GM12878 (cell line): ENCODE measurements around the gene NUP210L. TPM values are rescaled to one million over a fixed set of nuclear protein-coding genes. Genes with fewer than 3 reads are reported as not detected.

Experiments used
- ATAC-seq: fragments of 200-7000 bp; cut with Tn5 transposase; 3 replicates; pipeline ENCODE4 v1.9.1; 2020; ENCODE audit warnings: mild to moderate bottlenecking, moderate library complexity
- BruUV-seq: library from RNA; stranded (reverse); fragments of 400-500 nt; replicated peaks from 2 replicates; lab custom pipeline; 2021; lab: Mats Ljungman, UMichigan
- CTCF ChIA-PET: fragments of 300-600 bp; sonication (Branson Sonifier 250); formaldehyde crosslinking; extraction: SDS; loops from one replicate; lab custom pipeline; 2021; ENCODE audit warnings: inconsistent platforms; lab: Yijun Ruan, JAX
- POLR2A ChIA-PET: fragments of 350-600 bp; formaldehyde crosslinking; extraction: SDS; loops from one replicate; lab custom pipeline; 2021; ENCODE audit warnings: inconsistent platforms; lab: Charles Lee
- RAD21 ChIA-PET: fragments of 300-600 bp; sonication (Branson Sonifier 250); formaldehyde crosslinking; loops from one replicate; lab custom pipeline; 2023; ENCODE audit warnings: antibody characterized with exemption; ENCODE audit not compliant: unreplicated experiment; lab: Charles Lee
- SMC1A ChIA-PET: fragments of 300-600 bp; sonication (Branson Sonifier 250); formaldehyde crosslinking; loops from one replicate; lab custom pipeline; 2023; ENCODE audit not compliant: unreplicated experiment, uncharacterized antibody; lab: Charles Lee
- DNase-seq: peaks from one replicate; pipeline ENCODE4 v3.0.0-alpha.2; 2011; ENCODE audit warnings: low read depth, low spot score
- FAIRE-seq: peaks from 3 replicates; lab custom pipeline; 2011; peaks lifted over from hg19 to GRCh38; lab: Jason Lieb, UNC
- H2AFZ ChIP-seq: 2 replicates; pipeline ENCODE4 v1.6.0; 2011; ENCODE audit warnings: low read depth, low read length, control low read depth; ENCODE audit not compliant: control insufficient read depth
- H3K27ac ChIP-seq: 2 replicates; pipeline ENCODE4 v1.5.1; 2011; ENCODE audit warnings: control low read depth; ENCODE audit not compliant: control insufficient read depth, insufficient read depth
- H3K27me3 ChIP-seq, 2 experiments: replicated peaks in 1 of 2; 2 replicates each; pipeline versions ENCODE4 v1.6.0 to v1.6.1; 2011; ENCODE audit warnings: low read length in 1 of 2; ENCODE audit not compliant: control insufficient read depth in 2 of 2, insufficient read depth in 2 of 2
- H3K36me3 ChIP-seq, 2 experiments: 2 replicates each; pipeline ENCODE4 v1.5.1; 2011; ENCODE audit warnings: low read length in 1 of 2; ENCODE audit not compliant: control insufficient read depth in 2 of 2, insufficient read depth in 2 of 2
- H3K4me1 ChIP-seq: 2 replicates; pipeline ENCODE4 v1.6.1; 2011; ENCODE audit warnings: mild to moderate bottlenecking, low read length, moderate library complexity, mixed read lengths; ENCODE audit not compliant: control insufficient read depth, insufficient read depth
- H3K4me2 ChIP-seq: 2 replicates; pipeline ENCODE4 v1.6.0; 2011; ENCODE audit warnings: control low read depth; ENCODE audit not compliant: control insufficient read depth, insufficient read depth
- H3K4me3 ChIP-seq: fragments of 200-600 bp; sonication (generic); 2 replicates; pipeline ENCODE4 v1.5.1; 2016
- H3K79me2 ChIP-seq: 2 replicates; pipeline ENCODE4 v1.6.0; 2011; ENCODE audit warnings: low read length; ENCODE audit not compliant: control insufficient read depth, insufficient read depth
- H3K9ac ChIP-seq: 2 replicates; pipeline ENCODE4 v1.8.0; 2011; ENCODE audit warnings: low read length, control low read depth, mixed read lengths; ENCODE audit not compliant: control insufficient read depth, insufficient read depth
- H3K9me3 ChIP-seq: replicated peaks from 3 replicates; pipeline ENCODE4 v1.5.1; 2011; ENCODE audit warnings: mild to moderate bottlenecking, low read length; ENCODE audit not compliant: control insufficient read depth, insufficient read depth
- H4K20me1 ChIP-seq: 2 replicates; pipeline ENCODE4 v1.6.0; 2011; ENCODE audit not compliant: control insufficient read depth, insufficient read depth
- BHLHE40 ChIP-seq, 2 experiments: fragments of 450-650 bp in 1 of 2; IDR thresholded peaks; 2 replicates each; pipeline ENCODE4 v1.6.1; 2011 to 2017; ENCODE audit warnings: low read depth in 2 of 2, borderline replicate concordance in 1 of 2, improper control_type of control experiment in 1 of 2, low read length in 1 of 2, mild to moderate bottlenecking in 1 of 2
- CHD1 ChIP-seq: IDR thresholded peaks from 2 replicates; pipeline ENCODE4 v1.6.1; 2012; ENCODE audit warnings: low read depth, low read length, improper control_type of control experiment
- EGR1 ChIP-seq, 2 experiments: IDR thresholded peaks; 1 replicate in 1 of 2; 2 replicates in 1 of 2; pipeline ENCODE4 v1.6.1; 2011 to 2012; ENCODE audit warnings: low read depth in 2 of 2, low read length in 2 of 2, borderline replicate concordance in 1 of 2, mild to moderate bottlenecking in 1 of 2, moderate library complexity in 1 of 2
- EZH2 ChIP-seq: IDR thresholded peaks from 2 replicates; pipeline ENCODE4 v1.6.1; 2012; ENCODE audit warnings: low read depth, mild to moderate bottlenecking, control low read depth, inconsistent platforms, low read length, borderline replicate concordance; ENCODE audit not compliant: control insufficient read depth
- NFYA ChIP-seq: IDR thresholded peaks from 2 replicates; pipeline ENCODE4 v1.6.1; 2011; ENCODE audit warnings: low read depth, mild to moderate bottlenecking, low read length, improper control_type of control experiment, borderline replicate concordance
- RAD21 ChIP-seq: IDR thresholded peaks from 2 replicates; pipeline ENCODE4 v1.6.1; 2011; ENCODE audit warnings: mild to moderate bottlenecking, low read depth, low read length, moderate library complexity; ENCODE audit not compliant: insufficient read depth
- STAT1 ChIP-seq: fragments of 450-650 bp; conservative IDR thresholded peaks from 2 replicates; pipeline ENCODE4 v1.6.1; 2014; ENCODE audit warnings: antibody characterized with exemption, mild to moderate bottlenecking
- ZNF217 ChIP-seq: fragments of 450-650 bp; IDR thresholded peaks from 2 replicates; pipeline ENCODE4 v1.6.1; 2017; ENCODE audit warnings: antibody characterized with exemption, mild to moderate bottlenecking
- ZNF24 ChIP-seq: fragments of 450-650 bp; IDR thresholded peaks from 2 replicates; pipeline ENCODE4 v1.6.1; 2017; ENCODE audit warnings: antibody characterized with exemption, mild to moderate bottlenecking
- WGBS: methylation state at CpG from one replicate; pipeline ENCODE4 v1.1.6; 2016; ENCODE audit warnings: low lambda C conversion rate; ENCODE audit not compliant: insufficient replicate concordance, insufficient coverage; ENCODE audit errors: missing lambda C conversion rate; 5-methylcytosine and 5-hydroxymethylcytosine counted together
- in situ Hi-C: fragments of 300-500 bp; cut with MboI; formaldehyde crosslinking; loops from 9 replicates; pipeline ENCODE4 v1.14.3; 2018; ENCODE audit warnings: mixed read lengths
- intact Hi-C: fragments of 100-400 bp; cut with micrococcal nuclease; formaldehyde crosslinking; loops from one replicate; pipeline ENCODE4 v1.14.2; 2022; ENCODE audit not compliant: unreplicated experiment
- polyA plus RNA-seq, 11 experiments: library from polyadenylated mRNA; depleted of rRNA in 4 of 11; unstranded in 6 of 11; stranded (reverse) in 5 of 11; fragments of >200 nt; fragmentation: Nextera tagmentation in 4 of 11; fragmentation: Illumina TruSeq in 1 of 11; extraction: Ambion mirVana in 4 of 11; extraction: Trizol in 1 of 11; gene quantifications; 1 replicate in 1 of 11; 2 replicates in 10 of 11; pipeline versions ENCODE4 v1.2.1 to v1.2.3, GENCODE V29; 2011 to 2016; ENCODE audit warnings: inconsistent platforms in 2 of 11, missing spikeins in 2 of 11, low read depth in 1 of 11
- total RNA-seq, 4 experiments: library from RNA; depleted of rRNA in 3 of 4; stranded (reverse); fragments of >200 nt in 3 of 4; fragmentation: Illumina TruSeq in 1 of 4; extraction: Trizol in 1 of 4; gene quantifications; 2 replicates each; pipeline versions ENCODE4 v1.2.1 to v1.2.3, GENCODE V29; 2013 to 2021
- TF ChIP-seq, protein P1 (sequence below): IDR thresholded peaks from 2 replicates; pipeline ENCODE4 v1.6.1; 2012; ENCODE audit warnings: mild to moderate bottlenecking, low read depth, low read length
- TF ChIP-seq, protein P2 (sequence below): fragments of 450-650 bp; IDR thresholded peaks from 2 replicates; pipeline ENCODE4 v1.6.1; 2017; ENCODE audit warnings: mild to moderate bottlenecking
- TF ChIP-seq, protein P3 (sequence below): fragments of 450-650 bp; IDR thresholded peaks from 2 replicates; pipeline ENCODE4 v1.6.1; 2016; ENCODE audit warnings: mild to moderate bottlenecking, moderate library complexity, borderline replicate concordance
- TF ChIP-seq, protein P4 (sequence below): fragments of 450-650 bp; IDR thresholded peaks from 2 replicates; pipeline ENCODE4 v1.6.1; 2016; ENCODE audit warnings: mild to moderate bottlenecking

Gene NUP210L
- total and polyA plus RNA-seq, 10 of the 15 experiments (the other 5 are each of a cell fraction or from before 2014, with no cell fraction given), result 0.04 to 0.08 (median 0.07) TPM; not detected in 7

DNA sequence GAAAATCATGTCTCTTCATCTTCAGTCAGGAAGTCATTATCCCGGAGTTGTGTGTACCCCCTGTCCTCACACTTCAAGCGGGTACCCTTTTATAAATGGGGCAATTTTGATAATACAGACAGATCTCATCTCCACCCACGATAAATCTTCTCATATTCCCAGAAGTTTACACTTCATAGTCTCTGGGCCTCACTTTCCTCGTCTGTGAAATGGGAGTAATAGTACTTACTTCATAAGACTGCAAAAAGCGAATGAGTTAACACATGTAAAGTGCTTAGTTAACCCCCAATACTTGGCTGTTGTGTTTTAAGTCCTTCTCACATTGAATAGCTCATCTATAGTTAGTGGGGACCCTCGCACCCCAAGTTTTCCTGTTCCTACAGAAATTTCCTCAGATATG lies 820 bp downstream of the NUP210L start:
- no peaks in the 10 kb centered on the region for H3K79me2 ChIP-seq
- H3K27me3 ChIP-seq, result no peaks in the 10 kb centered on the region
- H3K4me2 ChIP-seq, result no peak overlapping the region
- in situ Hi-C loops (no loop called here), intact Hi-C loops (no loop called here)
- no peak for DNase-seq
- POLR2A ChIA-PET, result no interaction called here
- peaks cover 8 to 14% of the 10 kb centered on the region in 2 experiments; a peak in 3 of 4 replicates for H3K36me3 ChIP-seq
- H2AFZ ChIP-seq, result no peak overlapping the region
- no peak for FAIRE-seq
- H4K20me1 ChIP-seq, result no peaks in the 10 kb centered on the region
- H3K27ac ChIP-seq, result no peak overlapping the region
- BruUV-seq, result no TSS peak
- H3K9me3 ChIP-seq, result no peaks in the 10 kb centered on the region
- no peak overlapping the region for H3K4me3 ChIP-seq
- CTCF ChIA-PET, result no interaction called here
- peaks cover 18% of the 10 kb centered on the region for H3K4me1 ChIP-seq
- SMC1A ChIA-PET, result no interaction called here
- ATAC-seq, result no peak
- WGBS, result 62% methylated on average over 6 of the region's 6 CpGs
- RAD21 ChIA-PET, result no interaction called here
- H3K9ac ChIP-seq, result no peak overlapping the region
- no peak for TF ChIP-seq CHD1
- TF ChIP-seq, protein P1, sequence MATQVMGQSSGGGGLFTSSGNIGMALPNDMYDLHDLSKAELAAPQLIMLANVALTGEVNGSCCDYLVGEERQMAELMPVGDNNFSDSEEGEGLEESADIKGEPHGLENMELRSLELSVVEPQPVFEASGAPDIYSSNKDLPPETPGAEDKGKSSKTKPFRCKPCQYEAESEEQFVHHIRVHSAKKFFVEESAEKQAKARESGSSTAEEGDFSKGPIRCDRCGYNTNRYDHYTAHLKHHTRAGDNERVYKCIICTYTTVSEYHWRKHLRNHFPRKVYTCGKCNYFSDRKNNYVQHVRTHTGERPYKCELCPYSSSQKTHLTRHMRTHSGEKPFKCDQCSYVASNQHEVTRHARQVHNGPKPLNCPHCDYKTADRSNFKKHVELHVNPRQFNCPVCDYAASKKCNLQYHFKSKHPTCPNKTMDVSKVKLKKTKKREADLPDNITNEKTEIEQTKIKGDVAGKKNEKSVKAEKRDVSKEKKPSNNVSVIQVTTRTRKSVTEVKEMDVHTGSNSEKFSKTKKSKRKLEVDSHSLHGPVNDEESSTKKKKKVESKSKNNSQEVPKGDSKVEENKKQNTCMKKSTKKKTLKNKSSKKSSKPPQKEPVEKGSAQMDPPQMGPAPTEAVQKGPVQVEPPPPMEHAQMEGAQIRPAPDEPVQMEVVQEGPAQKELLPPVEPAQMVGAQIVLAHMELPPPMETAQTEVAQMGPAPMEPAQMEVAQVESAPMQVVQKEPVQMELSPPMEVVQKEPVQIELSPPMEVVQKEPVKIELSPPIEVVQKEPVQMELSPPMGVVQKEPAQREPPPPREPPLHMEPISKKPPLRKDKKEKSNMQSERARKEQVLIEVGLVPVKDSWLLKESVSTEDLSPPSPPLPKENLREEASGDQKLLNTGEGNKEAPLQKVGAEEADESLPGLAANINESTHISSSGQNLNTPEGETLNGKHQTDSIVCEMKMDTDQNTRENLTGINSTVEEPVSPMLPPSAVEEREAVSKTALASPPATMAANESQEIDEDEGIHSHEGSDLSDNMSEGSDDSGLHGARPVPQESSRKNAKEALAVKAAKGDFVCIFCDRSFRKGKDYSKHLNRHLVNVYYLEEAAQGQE, result no peak
- TF ChIP-seq, protein P2, sequence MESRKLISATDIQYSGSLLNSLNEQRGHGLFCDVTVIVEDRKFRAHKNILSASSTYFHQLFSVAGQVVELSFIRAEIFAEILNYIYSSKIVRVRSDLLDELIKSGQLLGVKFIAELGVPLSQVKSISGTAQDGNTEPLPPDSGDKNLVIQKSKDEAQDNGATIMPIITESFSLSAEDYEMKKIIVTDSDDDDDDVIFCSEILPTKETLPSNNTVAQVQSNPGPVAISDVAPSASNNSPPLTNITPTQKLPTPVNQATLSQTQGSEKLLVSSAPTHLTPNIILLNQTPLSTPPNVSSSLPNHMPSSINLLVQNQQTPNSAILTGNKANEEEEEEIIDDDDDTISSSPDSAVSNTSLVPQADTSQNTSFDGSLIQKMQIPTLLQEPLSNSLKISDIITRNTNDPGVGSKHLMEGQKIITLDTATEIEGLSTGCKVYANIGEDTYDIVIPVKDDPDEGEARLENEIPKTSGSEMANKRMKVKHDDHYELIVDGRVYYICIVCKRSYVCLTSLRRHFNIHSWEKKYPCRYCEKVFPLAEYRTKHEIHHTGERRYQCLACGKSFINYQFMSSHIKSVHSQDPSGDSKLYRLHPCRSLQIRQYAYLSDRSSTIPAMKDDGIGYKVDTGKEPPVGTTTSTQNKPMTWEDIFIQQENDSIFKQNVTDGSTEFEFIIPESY, result no peak
- TF ChIP-seq, protein P3, sequence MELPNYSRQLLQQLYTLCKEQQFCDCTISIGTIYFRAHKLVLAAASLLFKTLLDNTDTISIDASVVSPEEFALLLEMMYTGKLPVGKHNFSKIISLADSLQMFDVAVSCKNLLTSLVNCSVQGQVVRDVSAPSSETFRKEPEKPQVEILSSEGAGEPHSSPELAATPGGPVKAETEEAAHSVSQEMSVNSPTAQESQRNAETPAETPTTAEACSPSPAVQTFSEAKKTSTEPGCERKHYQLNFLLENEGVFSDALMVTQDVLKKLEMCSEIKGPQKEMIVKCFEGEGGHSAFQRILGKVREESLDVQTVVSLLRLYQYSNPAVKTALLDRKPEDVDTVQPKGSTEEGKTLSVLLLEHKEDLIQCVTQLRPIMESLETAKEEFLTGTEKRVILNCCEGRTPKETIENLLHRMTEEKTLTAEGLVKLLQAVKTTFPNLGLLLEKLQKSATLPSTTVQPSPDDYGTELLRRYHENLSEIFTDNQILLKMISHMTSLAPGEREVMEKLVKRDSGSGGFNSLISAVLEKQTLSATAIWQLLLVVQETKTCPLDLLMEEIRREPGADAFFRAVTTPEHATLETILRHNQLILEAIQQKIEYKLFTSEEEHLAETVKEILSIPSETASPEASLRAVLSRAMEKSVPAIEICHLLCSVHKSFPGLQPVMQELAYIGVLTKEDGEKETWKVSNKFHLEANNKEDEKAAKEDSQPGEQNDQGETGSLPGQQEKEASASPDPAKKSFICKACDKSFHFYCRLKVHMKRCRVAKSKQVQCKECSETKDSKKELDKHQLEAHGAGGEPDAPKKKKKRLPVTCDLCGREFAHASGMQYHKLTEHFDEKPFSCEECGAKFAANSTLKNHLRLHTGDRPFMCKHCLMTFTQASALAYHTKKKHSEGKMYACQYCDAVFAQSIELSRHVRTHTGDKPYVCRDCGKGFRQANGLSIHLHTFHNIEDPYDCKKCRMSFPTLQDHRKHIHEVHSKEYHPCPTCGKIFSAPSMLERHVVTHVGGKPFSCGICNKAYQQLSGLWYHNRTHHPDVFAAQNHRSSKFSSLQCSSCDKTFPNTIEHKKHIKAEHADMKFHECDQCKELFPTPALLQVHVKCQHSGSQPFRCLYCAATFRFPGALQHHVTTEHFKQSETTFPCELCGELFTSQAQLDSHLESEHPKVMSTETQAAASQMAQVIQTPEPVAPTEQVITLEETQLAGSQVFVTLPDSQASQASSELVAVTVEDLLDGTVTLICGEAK, result no peak
- TF ChIP-seq EGR1 (IDR thresholded peaks at IDR 0.05; ENCODE audit: borderline replicate concordance in 1 of 2, low read depth in 2 of 2, low read length in 2 of 2), result no peak
- no peak for TF ChIP-seq EZH2
- no peak for TF ChIP-seq NFYA
- TF ChIP-seq STAT1, result no peak
- TF ChIP-seq BHLHE40 (IDR thresholded peaks at IDR 0.05; ENCODE audit: borderline replicate concordance in 1 of 2, low read depth in 2 of 2, low read length in 1 of 2), result no peak
- no peak for TF ChIP-seq ZNF217
- TF ChIP-seq, protein P4, sequence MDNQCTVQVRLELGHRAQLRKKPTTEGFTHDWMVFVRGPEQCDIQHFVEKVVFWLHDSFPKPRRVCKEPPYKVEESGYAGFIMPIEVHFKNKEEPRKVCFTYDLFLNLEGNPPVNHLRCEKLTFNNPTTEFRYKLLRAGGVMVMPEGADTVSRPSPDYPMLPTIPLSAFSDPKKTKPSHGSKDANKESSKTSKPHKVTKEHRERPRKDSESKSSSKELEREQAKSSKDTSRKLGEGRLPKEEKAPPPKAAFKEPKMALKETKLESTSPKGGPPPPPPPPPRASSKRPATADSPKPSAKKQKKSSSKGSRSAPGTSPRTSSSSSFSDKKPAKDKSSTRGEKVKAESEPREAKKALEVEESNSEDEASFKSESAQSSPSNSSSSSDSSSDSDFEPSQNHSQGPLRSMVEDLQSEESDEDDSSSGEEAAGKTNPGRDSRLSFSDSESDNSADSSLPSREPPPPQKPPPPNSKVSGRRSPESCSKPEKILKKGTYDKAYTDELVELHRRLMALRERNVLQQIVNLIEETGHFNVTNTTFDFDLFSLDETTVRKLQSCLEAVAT, result no peak
- no peak for TF ChIP-seq RAD21
- TF ChIP-seq ZNF24, result no peak
